ENCODE results near the gene RCAN2. TPM values are rescaled to one million over a fixed set of nuclear protein-coding genes. Genes with fewer than 3 reads are reported as not detected.
A peak's percentile ranks its signal among the peaks of the same experiment; 100 is the strongest.

The RCAN2 gene
- total RNA-seq = 9.0 TPM
- long read RNA-seq, partial matches to known transcripts = 8 of 11 reads
- long read RNA-seq, other reads (novel, unspliced or antisense) = 3 of 11 reads

GRCh38 chr6:46491201-46491627 is at the start of gene RCAN2:
TSS of gene RCAN2 (minus strand) at chr6:46491449.
- DNase-seq (peak; percentile 69), ATAC-seq (peak; percentile 93 to 96)
- Histone ChIP-seq H3K4me3 (peak within 1 kb of the TSS; percentile 67), H3K4me1 (peaks cover 11% of the 10 kb centered on the region), H3K9me3 (no peaks in the 10 kb centered on the region), H3K27me3 (ENCODE audit: low read depth) (peaks cover 18% of the 10 kb centered on the region), H3K27ac (peak within 1 kb of the TSS; percentile 59), H3K36me3 (no peaks in the 10 kb centered on the region)
- TF ChIP-seq CTCF (IDR thresholded peaks at IDR 0.05) = no peak
- intact Hi-C loops (cut with DNase I) = no loop called here

- Histone ChIP-seq H3K9me3 (no peaks in the 10 kb centered on the region), H3K4me3 (no peak overlapping the region), H3K27ac (no peak overlapping the region), H3K36me3 (no peaks in the 10 kb centered on the region), H3K27me3 (ENCODE audit: low read depth) (no peaks in the 10 kb centered on the region), H3K4me1 (no peaks in the 10 kb centered on the region)
- DNase-seq (no peak), ATAC-seq (no peak)
- intact Hi-C loops (cut with DNase I) = no loop called here
- TF ChIP-seq CTCF (IDR thresholded peaks at IDR 0.05) = no peak
Measured at GRCh38 chr6:46539866-46540265, 48.6 kb upstream of the RCAN2 start.

- H3K4me1 ChIP-seq = no peaks in the 10 kb centered on the region
- H3K27ac ChIP-seq = no peak overlapping the region
- H3K27me3 ChIP-seq (ENCODE audit: low read depth) = no peaks in the 10 kb centered on the region
- ATAC-seq = no peak
- no peaks in the 10 kb centered on the region for H3K36me3 ChIP-seq
- intact Hi-C loops (cut with DNase I) = no loop called here
- H3K9me3 ChIP-seq = no peaks in the 10 kb centered on the region
- DNase-seq = no peak
- no peak for TF ChIP-seq CTCF (IDR thresholded peaks at IDR 0.05)
- H3K4me3 ChIP-seq = no peak overlapping the region
Measured at GRCh38 chr6:46538800-46539480, 47.7 kb upstream of the RCAN2 start.

GRCh38 chr6:46530896-46531295 is 39.6 kb upstream of the RCAN2 start:
- DNase-seq (no peak), ATAC-seq (no peak)
- no peaks in the 10 kb centered on the region for H3K27me3 ChIP-seq (ENCODE audit: low read depth)
- no peak overlapping the region for H3K27ac ChIP-seq
- intact Hi-C loops (cut with DNase I) = no loop called here
- H3K4me1 ChIP-seq = no peaks in the 10 kb centered on the region
- H3K4me3 ChIP-seq = no peak overlapping the region
- TF ChIP-seq CTCF (IDR thresholded peaks at IDR 0.05) = no peak
- H3K9me3 ChIP-seq = no peaks in the 10 kb centered on the region
- no peaks in the 10 kb centered on the region for H3K36me3 ChIP-seq

DNA sequence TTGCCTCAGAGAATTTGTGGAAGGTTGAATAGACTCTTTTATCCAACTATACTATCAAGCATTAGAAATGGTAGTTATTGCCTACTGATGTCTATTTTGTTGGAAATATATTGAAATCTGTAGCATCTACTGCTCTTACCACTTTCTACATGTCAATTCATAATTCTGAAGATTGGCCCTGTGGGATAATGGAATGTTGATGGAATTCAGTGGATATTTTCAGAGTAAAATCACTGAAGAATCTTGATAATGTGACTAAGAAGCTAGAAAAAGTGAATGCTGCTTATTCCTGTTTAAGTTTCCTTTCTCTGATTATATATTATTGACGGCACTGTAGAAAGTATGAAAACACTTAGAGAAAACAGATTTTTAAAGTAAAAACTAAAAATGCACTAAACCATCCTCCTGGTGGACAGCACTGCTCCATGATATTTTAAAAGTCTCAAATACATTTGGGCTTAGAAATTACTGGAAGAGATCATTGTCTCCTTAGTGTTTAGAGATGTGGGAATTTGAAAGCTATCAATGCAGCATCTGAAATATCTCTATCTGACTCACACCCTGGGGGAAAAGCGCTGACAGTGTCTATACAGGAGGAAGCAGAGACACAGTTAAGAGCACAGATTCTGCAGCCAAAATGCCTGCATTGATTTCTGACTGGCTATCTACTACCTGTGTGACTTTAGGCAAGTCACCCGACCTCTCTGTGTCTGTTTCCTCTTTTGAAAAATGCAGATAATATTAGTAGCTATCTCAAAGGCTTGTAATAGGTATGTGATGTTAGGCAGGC is 37.9 kb upstream of the RCAN2 start:
- no peak for ATAC-seq
- H3K36me3 ChIP-seq = no peaks in the 10 kb centered on the region
- no peaks in the 10 kb centered on the region for H3K27me3 ChIP-seq (ENCODE audit: low read depth)
- intact Hi-C loops (cut with DNase I) = no loop called here
- H3K4me1 ChIP-seq = no peaks in the 10 kb centered on the region
- no peak for DNase-seq
- TF ChIP-seq CTCF (IDR thresholded peaks at IDR 0.05) = no peak
- no peak overlapping the region for H3K27ac ChIP-seq
- H3K4me3 ChIP-seq = no peak overlapping the region
- H3K9me3 ChIP-seq = no peaks in the 10 kb centered on the region
